Measurements from ENCODE around the gene TREH.
A peak's percentile ranks its signal among the peaks of the same experiment; 100 is the strongest.

The TREH gene

GRCh38 chr11:118662401-118663271, 16.8 kb downstream of the TREH start:
- H3K27ac ChIP-seq: no peak overlapping the region

GRCh38 chr11:118661425-118662301, 17.8 kb downstream of the TREH start:
- TF ChIP-seq CTCF (IDR thresholded peaks at IDR 0.05; ENCODE audit: low read depth, low read length, missing control alignments): no peak
- no peaks in the 10 kb centered on the region for H3K27me3 ChIP-seq (replicated peaks)
- peaks cover 14% of the 10 kb centered on the region for H3K36me3 ChIP-seq (replicated peaks)
- H3K4me3 ChIP-seq (ENCODE audit: low read depth, low read length): no peak overlapping the region
- H3K27ac ChIP-seq: no peak overlapping the region
- no peak for DNase-seq
- in situ Hi-C loops (cut with HindIII; ENCODE audit: low pct_ligation_motif_present, low sequenced_read_pairs): no loop called here

More at GRCh38 chr11:118662401-118663271, 16.8 kb downstream of the TREH start:
- Histone ChIP-seq H3K36me3 (replicated peaks) (peaks cover 5% of the 10 kb centered on the region), H3K27me3 (replicated peaks) (no peaks in the 10 kb centered on the region), H3K4me3 (ENCODE audit: low read depth, low read length) (no peak overlapping the region)
- TF ChIP-seq CTCF (IDR thresholded peaks at IDR 0.05; ENCODE audit: low read depth, low read length, missing control alignments): no peak
- in situ Hi-C loops (cut with HindIII; ENCODE audit: low pct_ligation_motif_present, low sequenced_read_pairs): no loop called here
- DNase-seq: no peak

GRCh38 chr11:118660681-118661424, 18.6 kb downstream of the TREH start:
- Histone ChIP-seq H3K27ac (no peak overlapping the region), H3K27me3 (replicated peaks) (no peaks in the 10 kb centered on the region), H3K36me3 (replicated peaks) (peaks cover 22% of the 10 kb centered on the region), H3K4me3 (ENCODE audit: low read depth, low read length) (no peak overlapping the region)
- no peak for DNase-seq
- TF ChIP-seq CTCF (IDR thresholded peaks at IDR 0.05; ENCODE audit: low read depth, low read length, missing control alignments): no peak
- in situ Hi-C loops (cut with HindIII; ENCODE audit: low pct_ligation_motif_present, low sequenced_read_pairs): no loop called here

DNA sequence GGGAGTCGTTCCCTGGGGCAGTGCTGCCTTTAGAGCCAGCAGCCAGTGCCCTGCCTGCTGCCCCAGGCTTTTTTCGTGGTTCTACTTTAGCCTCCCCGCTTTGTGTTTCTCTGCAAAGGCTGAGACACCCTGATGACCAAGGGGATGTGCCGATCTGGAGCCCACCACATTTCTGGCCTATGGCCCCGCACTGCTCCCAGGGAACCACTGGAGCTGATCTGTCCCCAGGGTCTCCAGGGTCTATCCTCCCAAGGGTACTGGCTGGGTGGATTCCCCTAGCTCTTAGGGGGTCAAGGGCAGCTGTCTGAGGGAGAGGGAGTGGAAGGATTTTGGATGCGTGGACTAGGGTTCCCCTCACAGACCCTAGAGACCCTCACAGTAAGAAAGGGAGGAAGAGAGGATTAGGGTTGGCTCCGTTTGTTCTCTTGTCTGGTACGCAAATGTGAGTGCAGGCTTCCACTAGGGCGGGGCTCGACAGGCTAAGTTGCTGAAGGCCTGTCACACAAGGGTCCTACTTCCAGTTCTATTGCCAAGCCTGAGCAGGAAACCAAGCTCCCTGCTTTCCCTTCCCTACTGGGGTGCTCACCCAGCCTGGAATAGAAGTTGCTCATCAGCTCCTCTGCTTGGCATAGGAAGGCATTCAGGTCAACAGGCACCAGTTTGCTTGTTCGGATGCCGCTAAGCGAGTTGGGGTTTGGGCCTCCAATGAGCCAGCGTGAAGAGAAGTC, 19.3 kb downstream of the TREH start:
- Histone ChIP-seq H3K27ac (no peak overlapping the region), H3K4me3 (ENCODE audit: low read depth, low read length) (no peak overlapping the region), H3K27me3 (replicated peaks) (no peaks in the 10 kb centered on the region), H3K36me3 (replicated peaks) (peaks cover 30% of the 10 kb centered on the region)
- TF ChIP-seq CTCF (IDR thresholded peaks at IDR 0.05; ENCODE audit: low read depth, low read length, missing control alignments): no peak
- in situ Hi-C loops (cut with HindIII; ENCODE audit: low pct_ligation_motif_present, low sequenced_read_pairs): no loop called here
- no peak for DNase-seq

DNA sequence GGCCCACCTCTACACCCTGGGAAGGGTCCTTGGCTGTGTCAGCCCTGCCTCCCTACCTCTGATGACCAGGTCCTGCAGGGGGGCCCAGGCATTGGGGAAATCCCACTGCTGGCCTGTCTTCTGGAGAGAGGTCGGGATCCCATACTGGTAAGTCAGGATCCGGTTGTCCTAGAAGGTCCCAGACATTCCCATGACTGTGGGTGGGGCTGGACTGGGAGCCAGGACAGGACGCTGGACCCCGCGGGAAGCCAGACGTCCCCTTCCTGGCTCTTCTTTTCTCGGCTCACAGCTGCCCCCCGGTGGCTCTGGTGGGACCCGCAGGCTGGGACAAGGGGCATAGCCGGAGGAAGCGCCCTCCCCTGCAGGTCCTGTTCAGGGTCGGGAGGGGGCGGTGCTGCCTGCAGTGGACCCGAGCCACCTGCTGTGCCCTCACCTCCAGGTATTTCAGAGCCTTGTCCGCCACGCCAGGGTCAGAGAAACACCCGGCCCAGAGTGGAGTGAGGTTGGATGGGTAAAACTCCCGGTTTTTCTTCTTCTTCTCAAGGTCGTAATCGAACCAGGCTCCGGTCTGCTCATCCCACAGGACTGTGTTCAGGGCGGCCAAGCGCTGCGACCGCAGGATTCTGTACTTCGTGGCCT, 20.0 kb downstream of the TREH start:
- in situ Hi-C loops (cut with HindIII; ENCODE audit: low pct_ligation_motif_present, low sequenced_read_pairs): no loop called here
- Histone ChIP-seq H3K4me3 (ENCODE audit: low read depth, low read length) (no peak overlapping the region), H3K27me3 (replicated peaks) (no peaks in the 10 kb centered on the region), H3K27ac (no peak overlapping the region), H3K36me3 (replicated peaks) (peaks cover 34% of the 10 kb centered on the region)
- peak; percentile 79 for DNase-seq
- peak; percentile 98 for TF ChIP-seq CTCF (IDR thresholded peaks at IDR 0.05; ENCODE audit: low read depth, low read length, missing control alignments)

Measured in brain microvascular endothelial cell (primary cell).